ENCODE measurements around the gene TRAM2. TPM values are rescaled to one million over a fixed set of nuclear protein-coding genes. Genes with fewer than 3 reads are reported as not detected.

Gene TRAM2
- total RNA-seq, 6 experiments from 2014 or later, result 16.1 to 24.8 (median 17.8) TPM

DNA sequence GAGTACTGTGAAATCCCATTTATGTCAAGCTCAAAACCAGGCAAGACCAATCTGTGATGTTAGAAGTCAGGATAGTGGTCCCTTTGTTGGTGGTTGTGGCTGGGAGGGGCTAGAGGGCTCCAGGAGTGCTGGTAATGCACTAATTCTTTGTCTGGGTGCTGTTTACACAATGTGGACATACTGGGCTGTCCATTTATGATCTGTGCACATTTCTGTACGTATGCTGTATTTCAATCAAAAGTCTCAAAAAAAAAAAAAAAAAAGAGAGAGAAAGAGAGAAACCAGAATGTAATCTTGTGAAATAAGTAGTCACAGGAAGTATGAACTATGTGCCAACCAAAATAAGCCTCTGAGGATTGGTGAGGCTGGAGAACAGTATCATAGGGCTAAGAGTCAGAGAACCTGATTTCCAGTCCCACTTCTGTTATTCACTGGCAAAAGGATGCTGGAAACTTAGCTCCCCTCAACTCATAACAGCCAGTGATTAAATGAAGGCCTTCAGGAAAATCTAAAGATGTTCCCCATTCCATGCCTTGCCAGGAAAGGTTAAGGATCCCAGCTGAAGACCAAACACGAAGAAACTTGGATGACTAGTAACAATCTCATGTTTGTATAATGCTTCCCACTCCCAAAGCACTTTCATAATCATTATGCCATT, 19.6 kb upstream of the TRAM2 start:
- H3K4me1 ChIP-seq, result peaks cover 0 to 9% (median 0%) of the 10 kb centered on the region in 4 donors
- DNase-seq, result no peak
- 57% methylated on average over 2 of the region's 2 CpGs for WGBS (ENCODE audit: insufficient coverage, low coverage, low lambda C conversion rate, missing lambda C conversion rate)
- no peaks in the 10 kb centered on the region for H3K9me3 ChIP-seq
- H3K4me3 ChIP-seq, result no peak overlapping the region
- TF ChIP-seq POLR2A (IDR thresholded peaks at IDR 0.05), result no peak
- no peak for TF ChIP-seq CTCF (IDR thresholded peaks at IDR 0.05)
- no peak overlapping the region for H3K27ac ChIP-seq
- intact Hi-C loops (cut with DNase I), result loop anchor here in 1 of 2 donors (10.0 kb wide), 1 partner anchor 182 kb away; no protein-coding TSS in a partner anchor
- H3K27me3 ChIP-seq, result no peaks in the 10 kb centered on the region
- no peaks in the 10 kb centered on the region for H3K36me3 ChIP-seq
- ATAC-seq, result no peak

DNA sequence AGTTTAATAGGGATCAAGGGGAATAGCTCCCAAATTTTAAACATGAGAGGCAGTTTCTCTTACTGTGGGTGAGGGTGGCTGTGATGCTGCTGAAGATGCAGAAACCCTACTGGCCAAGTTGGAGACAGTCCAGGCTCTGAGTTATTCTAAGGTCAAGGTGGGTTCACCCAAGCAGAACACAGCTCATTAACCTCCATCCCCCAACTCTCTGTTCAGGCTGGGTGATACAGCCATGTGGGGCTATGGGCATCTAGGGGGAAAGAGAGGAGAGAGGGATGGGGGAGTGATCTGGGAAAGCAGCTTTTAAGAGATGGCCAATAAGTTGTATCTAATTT, 18.9 kb upstream of the TRAM2 start:
- no peaks in the 10 kb centered on the region for H3K36me3 ChIP-seq
- no peak overlapping the region for H3K27ac ChIP-seq
- no peak for DNase-seq
- TF ChIP-seq POLR2A (IDR thresholded peaks at IDR 0.05) (no peak), CTCF (IDR thresholded peaks at IDR 0.05) (no peak)
- intact Hi-C loops (cut with DNase I), result loop anchor here in 1 of 2 donors (10.0 kb wide), 1 partner anchor 181 kb away; no protein-coding TSS in a partner anchor
- no peak overlapping the region for H3K4me3 ChIP-seq
- H3K9me3 ChIP-seq, result no peaks in the 10 kb centered on the region
- ATAC-seq, result no peak
- H3K27me3 ChIP-seq, result no peaks in the 10 kb centered on the region
- peaks cover 0 to 10% (median 1%) of the 10 kb centered on the region in 4 donors for H3K4me1 ChIP-seq

- H3K9me3 ChIP-seq, result no peaks in the 10 kb centered on the region
- no peaks in the 10 kb centered on the region for H3K36me3 ChIP-seq
- TF ChIP-seq POLR2A (IDR thresholded peaks at IDR 0.05), result no peak
- TF ChIP-seq CTCF (IDR thresholded peaks at IDR 0.05), result no peak
- ATAC-seq, result peak; percentile 7 to 37 (median 16)
- 59% methylated on average over 7 of the region's 7 CpGs for WGBS (ENCODE audit: insufficient coverage, low coverage, low lambda C conversion rate, missing lambda C conversion rate)
- no peak for DNase-seq
- peaks cover 0 to 16% (median 4%) of the 10 kb centered on the region in 4 donors for H3K4me1 ChIP-seq
- no peaks in the 10 kb centered on the region for H3K27me3 ChIP-seq
- H3K27ac ChIP-seq, result peak overlapping the region in 1 of 3 donors; percentile 41
- intact Hi-C loops (cut with DNase I), result loop anchor here in 1 of 2 donors (10.0 kb wide), 1 partner anchor 180 kb away; no protein-coding TSS in a partner anchor
- H3K4me3 ChIP-seq, result no peak overlapping the region
Measured at GRCh38 chr6:52595000-52595795, 18.3 kb upstream of the TRAM2 start.

GRCh38 chr6:52594221-52594620, 17.4 kb upstream of the TRAM2 start:
- no peak overlapping the region for H3K4me3 ChIP-seq
- TF ChIP-seq CTCF (IDR thresholded peaks at IDR 0.05), result no peak
- no peak for TF ChIP-seq POLR2A (IDR thresholded peaks at IDR 0.05)
- intact Hi-C loops (cut with DNase I), result loop anchor here in 1 of 2 donors (10.0 kb wide), 1 partner anchor 179 kb away; no protein-coding TSS in a partner anchor
- no peaks in the 10 kb centered on the region for H3K9me3 ChIP-seq
- no peaks in the 10 kb centered on the region for H3K27me3 ChIP-seq
- no peak overlapping the region for H3K27ac ChIP-seq
- 91% methylated on average over 4 of the region's 5 CpGs for WGBS (ENCODE audit: insufficient coverage, low coverage, low lambda C conversion rate, missing lambda C conversion rate)
- peaks cover 0 to 26% (median 8%) of the 10 kb centered on the region in 4 donors for H3K4me1 ChIP-seq
- ATAC-seq (no peak), DNase-seq (no peak)
- H3K36me3 ChIP-seq, result no peaks in the 10 kb centered on the region

Data from right lobe of liver (tissue), 6 donors.